Measurements from ENCODE around the gene CDKAL1. TPM values are rescaled to one million over a fixed set of nuclear protein-coding genes. Genes with fewer than 3 reads are reported as not detected.

CDKAL1 gene
- total RNA-seq, 2 donors from 2014 or later, result 12.1 to 19.0 TPM

DNA sequence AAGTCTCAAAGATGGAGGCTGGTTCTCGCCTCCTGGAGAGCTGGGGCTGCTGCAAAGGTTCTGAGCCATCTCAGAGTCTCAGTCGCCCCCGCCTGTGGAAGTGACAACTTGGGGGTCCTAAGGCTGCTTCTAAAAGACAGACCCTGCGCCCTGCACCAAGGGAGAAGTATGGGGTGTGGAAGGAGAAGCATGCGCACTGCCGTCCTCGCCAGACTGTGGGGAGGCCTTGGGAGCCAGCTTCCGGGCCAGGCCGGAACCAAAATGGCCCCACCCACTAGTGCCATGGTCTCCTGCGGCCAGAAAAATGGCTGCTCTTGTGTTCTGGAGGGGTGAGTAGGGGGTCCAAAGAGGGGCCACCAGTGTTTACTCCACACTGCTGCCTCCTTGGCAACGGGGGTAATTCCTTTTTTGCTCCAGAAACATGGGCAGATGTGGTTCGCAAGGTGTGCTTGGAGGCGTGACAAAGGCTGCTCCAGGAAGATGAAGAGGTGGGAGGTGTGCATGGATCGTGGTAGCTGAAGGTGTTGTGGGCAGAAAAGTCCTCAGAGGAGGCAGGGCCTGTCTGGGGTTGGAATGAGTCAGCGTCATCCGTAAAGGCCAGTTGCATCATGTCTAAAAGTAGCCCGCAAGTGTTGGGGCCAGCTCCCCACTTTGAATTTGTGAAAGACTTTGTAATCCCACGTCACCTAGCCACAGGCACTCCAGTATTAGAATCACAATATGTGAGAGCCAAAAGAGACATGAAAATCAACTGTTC, 729.5 kb downstream of the CDKAL1 start:
- WGBS, result 76% methylated on average over 17 of the region's 18 CpGs
- no peaks in the 10 kb centered on the region for H3K36me3 ChIP-seq
- no peak overlapping the region for H3K27ac ChIP-seq
- no peak overlapping the region for H3K4me3 ChIP-seq
- TF ChIP-seq, protein P1, sequence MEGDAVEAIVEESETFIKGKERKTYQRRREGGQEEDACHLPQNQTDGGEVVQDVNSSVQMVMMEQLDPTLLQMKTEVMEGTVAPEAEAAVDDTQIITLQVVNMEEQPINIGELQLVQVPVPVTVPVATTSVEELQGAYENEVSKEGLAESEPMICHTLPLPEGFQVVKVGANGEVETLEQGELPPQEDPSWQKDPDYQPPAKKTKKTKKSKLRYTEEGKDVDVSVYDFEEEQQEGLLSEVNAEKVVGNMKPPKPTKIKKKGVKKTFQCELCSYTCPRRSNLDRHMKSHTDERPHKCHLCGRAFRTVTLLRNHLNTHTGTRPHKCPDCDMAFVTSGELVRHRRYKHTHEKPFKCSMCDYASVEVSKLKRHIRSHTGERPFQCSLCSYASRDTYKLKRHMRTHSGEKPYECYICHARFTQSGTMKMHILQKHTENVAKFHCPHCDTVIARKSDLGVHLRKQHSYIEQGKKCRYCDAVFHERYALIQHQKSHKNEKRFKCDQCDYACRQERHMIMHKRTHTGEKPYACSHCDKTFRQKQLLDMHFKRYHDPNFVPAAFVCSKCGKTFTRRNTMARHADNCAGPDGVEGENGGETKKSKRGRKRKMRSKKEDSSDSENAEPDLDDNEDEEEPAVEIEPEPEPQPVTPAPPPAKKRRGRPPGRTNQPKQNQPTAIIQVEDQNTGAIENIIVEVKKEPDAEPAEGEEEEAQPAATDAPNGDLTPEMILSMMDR (IDR thresholded peaks at IDR 0.05), result no peak
- TF ChIP-seq POLR2AphosphoS5 (IDR thresholded peaks at IDR 0.05) (no peak), POLR2A (IDR thresholded peaks at IDR 0.05) (no peak)
- DNase-seq (ENCODE audit: low spot score), result peak; percentile 9
- no peaks in the 10 kb centered on the region for H3K9me3 ChIP-seq
- H3K27me3 ChIP-seq (replicated peaks; ENCODE audit: insufficient read depth), result no peaks in the 10 kb centered on the region
- intact Hi-C loops (cut with DNase I), result no loop called here
- H3K4me1 ChIP-seq (replicated peaks), result no peaks in the 10 kb centered on the region

DNA sequence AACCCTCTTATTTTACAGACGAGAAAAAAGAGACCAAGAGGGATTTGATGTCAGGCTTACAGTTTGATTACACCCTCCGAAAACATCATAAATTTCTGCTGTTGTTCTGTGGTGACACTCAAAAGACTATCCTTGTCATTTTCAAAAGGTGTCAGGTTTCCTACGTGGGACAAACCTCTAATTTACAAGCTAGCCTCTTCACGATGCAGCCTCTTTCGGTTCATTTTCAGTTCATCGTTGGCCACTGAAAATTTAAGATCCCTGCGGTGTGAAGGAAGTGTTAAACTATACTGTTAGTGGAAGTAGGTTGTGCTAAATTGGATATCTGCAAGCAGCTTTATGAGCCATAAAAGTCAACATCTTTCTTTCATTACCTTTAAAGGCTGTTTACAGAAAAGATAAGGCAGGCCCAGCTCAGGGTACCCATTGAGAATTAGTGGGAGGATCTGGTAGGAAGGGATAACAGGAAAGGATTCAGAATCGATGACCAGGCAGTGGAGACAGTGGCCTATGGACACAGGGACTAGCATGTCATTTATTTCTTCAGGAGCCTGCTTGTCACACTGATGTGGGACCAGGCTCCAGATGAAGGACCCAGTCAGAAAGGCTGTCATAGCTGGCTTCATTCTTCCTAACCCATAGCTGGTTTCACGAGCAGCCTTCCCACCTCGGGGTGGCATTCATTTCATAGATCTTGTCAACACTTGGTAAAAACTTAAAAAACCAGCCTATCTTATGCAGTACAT, 730.2 kb downstream of the CDKAL1 start:
- H3K4me3 ChIP-seq, result no peak overlapping the region
- H3K27me3 ChIP-seq (replicated peaks; ENCODE audit: insufficient read depth), result no peaks in the 10 kb centered on the region
- H3K4me1 ChIP-seq (replicated peaks), result no peaks in the 10 kb centered on the region
- no peak overlapping the region for H3K27ac ChIP-seq
- TF ChIP-seq POLR2AphosphoS5 (IDR thresholded peaks at IDR 0.05) (no peak), POLR2A (IDR thresholded peaks at IDR 0.05) (no peak)
- TF ChIP-seq, protein P1 (IDR thresholded peaks at IDR 0.05), result no peak
- intact Hi-C loops (cut with DNase I), result no loop called here
- no peak for DNase-seq (ENCODE audit: low spot score)
- WGBS, result 31% methylated on average over 10 of the region's 10 CpGs
- no peaks in the 10 kb centered on the region for H3K9me3 ChIP-seq
- H3K36me3 ChIP-seq, result no peaks in the 10 kb centered on the region

DNA sequence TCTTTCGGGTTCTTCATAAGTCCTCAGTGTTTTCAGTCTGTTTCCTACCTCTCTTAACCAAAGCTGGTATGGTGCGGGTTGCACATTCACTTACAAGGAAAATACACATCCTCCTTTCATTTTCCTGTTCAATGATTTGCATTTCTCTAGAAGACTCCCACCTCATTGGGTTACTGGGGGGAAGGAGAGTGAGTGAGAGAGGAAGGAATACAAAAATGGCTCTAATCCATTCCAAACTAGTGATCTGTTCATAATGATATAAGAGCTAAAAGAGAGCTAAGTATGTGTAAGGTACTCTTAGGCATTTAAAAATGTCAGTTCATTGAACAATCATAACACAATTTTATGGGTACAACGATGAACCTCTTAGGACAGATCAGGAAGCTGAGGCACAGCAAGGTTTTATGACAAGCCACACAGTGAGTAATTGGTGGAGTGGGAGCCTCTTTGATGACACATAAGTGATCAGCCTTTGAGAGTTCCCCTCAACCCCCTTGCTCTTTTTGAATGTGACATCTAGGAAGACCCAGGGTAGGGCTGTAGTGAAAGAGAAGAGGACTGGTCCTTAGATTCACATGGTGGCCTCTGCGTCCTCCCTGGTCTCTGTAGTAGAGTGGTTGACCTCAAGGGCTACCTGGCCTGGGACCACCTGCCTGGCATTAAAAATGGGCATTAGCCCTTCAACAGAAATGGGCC, 730.9 kb downstream of the CDKAL1 start:
- Histone ChIP-seq H3K4me1 (replicated peaks) (no peaks in the 10 kb centered on the region), H3K36me3 (no peaks in the 10 kb centered on the region), H3K27ac (no peak overlapping the region), H3K9me3 (no peaks in the 10 kb centered on the region), H3K4me3 (no peak overlapping the region), H3K27me3 (replicated peaks; ENCODE audit: insufficient read depth) (no peaks in the 10 kb centered on the region)
- DNase-seq (ENCODE audit: low spot score), result no peak
- TF ChIP-seq POLR2AphosphoS5 (IDR thresholded peaks at IDR 0.05) (no peak), POLR2A (IDR thresholded peaks at IDR 0.05) (no peak)
- TF ChIP-seq, protein P1 (IDR thresholded peaks at IDR 0.05), result no peak
- intact Hi-C loops (cut with DNase I), result no loop called here
- WGBS, result 91% methylated on average over 4 of the region's 4 CpGs

DNA sequence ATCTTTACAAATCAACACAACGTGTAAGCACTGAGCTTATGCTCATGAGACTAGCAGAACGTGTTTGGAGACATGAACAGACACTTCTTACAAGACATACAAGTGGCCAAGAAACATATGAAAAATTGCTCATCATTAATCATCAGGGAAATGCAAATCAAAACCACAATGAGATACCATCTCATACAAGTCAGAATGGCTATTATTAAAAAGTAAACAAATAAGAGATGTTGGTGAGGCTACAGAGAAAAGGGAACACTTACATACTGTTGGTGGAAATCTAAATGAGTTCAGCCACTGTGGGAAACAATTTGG, 731.4 kb downstream of the CDKAL1 start:
- Histone ChIP-seq H3K9me3 (no peaks in the 10 kb centered on the region), H3K36me3 (no peaks in the 10 kb centered on the region), H3K4me1 (replicated peaks) (no peaks in the 10 kb centered on the region), H3K4me3 (no peak overlapping the region), H3K27me3 (replicated peaks; ENCODE audit: insufficient read depth) (no peaks in the 10 kb centered on the region), H3K27ac (no peak overlapping the region)
- intact Hi-C loops (cut with DNase I), result no loop called here
- WGBS, result 74% methylated on average over 2 of the region's 2 CpGs
- TF ChIP-seq POLR2AphosphoS5 (IDR thresholded peaks at IDR 0.05), result no peak
- TF ChIP-seq, protein P1 (IDR thresholded peaks at IDR 0.05), result no peak
- TF ChIP-seq POLR2A (IDR thresholded peaks at IDR 0.05), result no peak
- no peak for DNase-seq (ENCODE audit: low spot score)

Measured in prostate gland (tissue), 2 donors.